ENCODE results near the gene SOCS7. TPM values are rescaled to one million over a fixed set of nuclear protein-coding genes. Genes with fewer than 3 reads are reported as not detected.

SOCS7 gene
- polyA plus RNA-seq, 1 donor (not counting 4 experiments of a cell fraction or from before 2014, with no cell fraction given), result 7.5 TPM

GRCh38 chr17:38317081-38317480 is 34.6 kb upstream of the SOCS7 start:
- no peak overlapping the region for H3K4me3 ChIP-seq (ENCODE audit: control insufficient read depth in 2 of 3, extremely low read depth in 1 of 3, insufficient read depth in 2 of 3, low read depth in 1 of 3, low read length in 3 of 3)
- H2AFZ ChIP-seq (ENCODE audit: control insufficient read depth, low read length), result no peak overlapping the region
- no peak overlapping the region for H3K9ac ChIP-seq (ENCODE audit: control insufficient read depth, extremely low read depth, insufficient read depth, low read length)
- H3K27me3 ChIP-seq (ENCODE audit: control insufficient read depth, extremely low read depth, insufficient read depth, low read length), result no peaks in the 10 kb centered on the region
- H3K4me1 ChIP-seq (ENCODE audit: control insufficient read depth, extremely low read depth, insufficient read depth, low read length), result peaks cover 19% of the 10 kb centered on the region
- no peaks in the 10 kb centered on the region for H4K20me1 ChIP-seq (ENCODE audit: control insufficient read depth, extremely low read depth, insufficient read depth, low read length)
- H3K27ac ChIP-seq (ENCODE audit: control insufficient read depth, insufficient read depth, low read length), result no peak overlapping the region
- H3K4me2 ChIP-seq (ENCODE audit: control insufficient read depth, extremely low read depth, insufficient read depth, low read depth, low read length), result peak overlapping the region; percentile 7
- DNase-seq (ENCODE audit: low read depth, low spot score), result no peak
- H3K79me2 ChIP-seq (ENCODE audit: control insufficient read depth, insufficient read depth, low read length), result no peaks in the 10 kb centered on the region
- peaks cover 2 to 5% of the 10 kb centered on the region in 2 experiments for H3K36me3 ChIP-seq (ENCODE audit: control insufficient read depth in 2 of 2, extremely low read depth in 1 of 2, insufficient read depth in 2 of 2, low read length in 2 of 2)
- no peaks in the 10 kb centered on the region for H3K9me3 ChIP-seq (ENCODE audit: control insufficient read depth, low read depth, low read length)
- FAIRE-seq, result no peak
- TF ChIP-seq EZH2 (IDR thresholded peaks at IDR 0.05; ENCODE audit: low read length) (no peak), CTCF (optimal IDR thresholded peaks at IDR 0.05 in 1 of 3, IDR thresholded peaks at IDR 0.05 in 1 of 3, conservative IDR thresholded peaks at IDR 0.05 in 1 of 3; ENCODE audit: extremely low read depth in 1 of 3, insufficient read depth in 2 of 3, low read length in 3 of 3) (no peak)
- dilution Hi-C loops (cut with MboI; ENCODE audit: extremely low pct_ligation_motif_present, low sequenced_read_pairs), result no loop called here
- no peaks in the 10 kb centered on the region for H3K9me1 ChIP-seq (ENCODE audit: control insufficient read depth, extremely low read depth, insufficient read depth, low read length)

- no peak overlapping the region for H3K27ac ChIP-seq (ENCODE audit: control insufficient read depth, insufficient read depth, low read length)
Measured at GRCh38 chr17:38320482-38320881, 31.2 kb upstream of the SOCS7 start.

More at GRCh38 chr17:38320482-38320881, 31.2 kb upstream of the SOCS7 start:
- Histone ChIP-seq H3K9ac (ENCODE audit: control insufficient read depth, extremely low read depth, insufficient read depth, low read length) (no peak overlapping the region), H3K27me3 (ENCODE audit: control insufficient read depth, extremely low read depth, insufficient read depth, low read length) (no peaks in the 10 kb centered on the region), H3K4me2 (ENCODE audit: control insufficient read depth, extremely low read depth, insufficient read depth, low read depth, low read length) (no peak overlapping the region), H3K79me2 (ENCODE audit: control insufficient read depth, insufficient read depth, low read length) (no peaks in the 10 kb centered on the region), H3K4me1 (ENCODE audit: control insufficient read depth, extremely low read depth, insufficient read depth, low read length) (peaks cover 19% of the 10 kb centered on the region), H3K36me3 (ENCODE audit: control insufficient read depth in 2 of 2, extremely low read depth in 1 of 2, insufficient read depth in 2 of 2, low read length in 2 of 2) (peaks cover 9 to 12% of the 10 kb centered on the region in 2 experiments), H3K4me3 (ENCODE audit: control insufficient read depth in 2 of 3, extremely low read depth in 1 of 3, insufficient read depth in 2 of 3, low read depth in 1 of 3, low read length in 3 of 3) (no peak overlapping the region), H4K20me1 (ENCODE audit: control insufficient read depth, extremely low read depth, insufficient read depth, low read length) (no peaks in the 10 kb centered on the region), H3K9me3 (ENCODE audit: control insufficient read depth, low read depth, low read length) (no peaks in the 10 kb centered on the region), H2AFZ (ENCODE audit: control insufficient read depth, low read length) (peak overlapping the region; percentile 1), H3K9me1 (ENCODE audit: control insufficient read depth, extremely low read depth, insufficient read depth, low read length) (no peaks in the 10 kb centered on the region)
- DNase-seq (ENCODE audit: low read depth, low spot score), result no peak
- FAIRE-seq, result no peak
- dilution Hi-C loops (cut with MboI; ENCODE audit: extremely low pct_ligation_motif_present, low sequenced_read_pairs), result no loop called here
- no peak for TF ChIP-seq EZH2 (IDR thresholded peaks at IDR 0.05; ENCODE audit: low read length)
- peak in 1 of 3 experiments; percentile 9 for TF ChIP-seq CTCF (optimal IDR thresholded peaks at IDR 0.05 in 1 of 3, IDR thresholded peaks at IDR 0.05 in 1 of 3, conservative IDR thresholded peaks at IDR 0.05 in 1 of 3; ENCODE audit: extremely low read depth in 1 of 3, insufficient read depth in 2 of 3, low read length in 3 of 3)

Data from keratinocyte (primary cell).